ENCODE data around the gene ZFYVE28. TPM values are rescaled to one million over a fixed set of nuclear protein-coding genes. Genes with fewer than 3 reads are reported as not detected.

The ZFYVE28 gene
- total RNA-seq, 1 donor from 2014 or later, result 11.3 TPM

GRCh38 chr4:2255501-2256155, 162.8 kb downstream of the ZFYVE28 start:
- Histone ChIP-seq H3K9me3 (no peaks in the 10 kb centered on the region), H3K4me3 (peak overlapping the region in 1 of 2 donors; percentile 36), H3K27ac (peak overlapping the region; percentile 88), H3K4me1 (peaks cover 72% of the 10 kb centered on the region), H3K36me3 (peaks cover 0 to 31% of the 10 kb centered on the region in 2 donors), H3K27me3 (no peaks in the 10 kb centered on the region)
- peak in 1 of 2 donors; percentile 87 for DNase-seq (ENCODE audit: extremely low spot score in 2 of 2)
- intact Hi-C loops (cut with DNase I), result no loop called here
- TF ChIP-seq POLR2AphosphoS5 (IDR thresholded peaks at IDR 0.05; ENCODE audit: insufficient read depth in 1 of 2, low read depth in 1 of 2) (peak in 1 of 2 donors; percentile 26), CTCF (IDR thresholded peaks at IDR 0.05) (no peak)

GRCh38 chr4:2254665-2255500, 163.6 kb downstream of the ZFYVE28 start:
- H3K27ac ChIP-seq, result peak overlapping the region; percentile 88
- peak in 1 of 2 donors; percentile 83 for DNase-seq (ENCODE audit: extremely low spot score in 2 of 2)
- no peak for TF ChIP-seq POLR2AphosphoS5 (IDR thresholded peaks at IDR 0.05; ENCODE audit: insufficient read depth in 1 of 2, low read depth in 1 of 2)
- TF ChIP-seq POLR2A (IDR thresholded peaks at IDR 0.05), result no peak
- TF ChIP-seq CTCF (IDR thresholded peaks at IDR 0.05), result no peak
- peaks cover 0 to 39% of the 10 kb centered on the region in 2 donors for H3K36me3 ChIP-seq
- H3K9me3 ChIP-seq, result no peaks in the 10 kb centered on the region
- no peaks in the 10 kb centered on the region for H3K27me3 ChIP-seq
- intact Hi-C loops (cut with DNase I), result no loop called here
- peak overlapping the region in 1 of 2 donors; percentile 36 for H3K4me3 ChIP-seq
- peaks cover 64% of the 10 kb centered on the region for H3K4me1 ChIP-seq

- peaks cover 50% of the 10 kb centered on the region for H3K4me1 ChIP-seq
- intact Hi-C loops (cut with DNase I), result no loop called here
These were observed 165.0 kb downstream of the ZFYVE28 start for GRCh38 chr4:2253160-2254084.

GRCh38 chr4:2252530-2253091, 165.8 kb downstream of the ZFYVE28 start:
- no peak overlapping the region for H3K4me3 ChIP-seq
- no peak for TF ChIP-seq POLR2AphosphoS5 (IDR thresholded peaks at IDR 0.05; ENCODE audit: insufficient read depth in 1 of 2, low read depth in 1 of 2)
- TF ChIP-seq CTCF (IDR thresholded peaks at IDR 0.05), result no peak
- no peak for TF ChIP-seq POLR2A (IDR thresholded peaks at IDR 0.05)
- H3K4me1 ChIP-seq, result peaks cover 43% of the 10 kb centered on the region
- intact Hi-C loops (cut with DNase I), result no loop called here
- no peak overlapping the region for H3K27ac ChIP-seq
- H3K36me3 ChIP-seq, result peaks cover 0 to 54% of the 10 kb centered on the region in 2 donors
- no peaks in the 10 kb centered on the region for H3K27me3 ChIP-seq
- no peak for DNase-seq (ENCODE audit: extremely low spot score in 2 of 2)
- no peaks in the 10 kb centered on the region for H3K9me3 ChIP-seq

More at GRCh38 chr4:2253160-2254084, 165.0 kb downstream of the ZFYVE28 start:
- DNase-seq (ENCODE audit: extremely low spot score in 2 of 2), result peak in 1 of 2 donors; percentile 79
- H3K36me3 ChIP-seq, result peaks cover 0 to 52% of the 10 kb centered on the region in 2 donors
- H3K9me3 ChIP-seq, result no peaks in the 10 kb centered on the region
- H3K27me3 ChIP-seq, result no peaks in the 10 kb centered on the region
- H3K4me3 ChIP-seq, result no peak overlapping the region
- no peak overlapping the region for H3K27ac ChIP-seq
- TF ChIP-seq POLR2A (IDR thresholded peaks at IDR 0.05), result no peak
- no peak for TF ChIP-seq CTCF (IDR thresholded peaks at IDR 0.05)
- TF ChIP-seq POLR2AphosphoS5 (IDR thresholded peaks at IDR 0.05; ENCODE audit: insufficient read depth in 1 of 2, low read depth in 1 of 2), result no peak

Data from vagina (tissue), 2 donors.